Measurements from ENCODE around the gene CRACR2B.

CRACR2B gene

DNA sequence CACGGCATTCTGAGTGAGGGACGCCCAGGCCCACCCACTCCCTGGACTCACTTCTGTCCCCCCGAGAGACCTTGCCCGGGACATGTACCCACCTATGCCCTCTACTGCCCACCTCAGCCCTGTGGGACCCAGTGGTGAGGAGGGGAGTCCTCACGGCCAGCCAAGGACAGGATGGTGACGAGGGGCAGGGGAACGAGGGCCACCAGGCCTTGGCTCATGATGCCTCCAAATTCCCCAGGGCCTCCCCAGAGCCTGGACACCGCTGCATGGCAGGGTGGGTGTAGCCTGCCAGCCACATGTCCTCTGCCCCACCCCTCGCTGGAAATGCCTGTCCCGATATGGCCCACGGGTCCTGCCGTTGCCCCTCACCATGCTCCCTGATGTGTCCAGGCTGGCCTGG lies 41.1 kb downstream of the CRACR2B start:
- H3K79me2 ChIP-seq (ENCODE audit: control insufficient read depth, low read length), result no peaks in the 10 kb centered on the region
- H3K27ac ChIP-seq (ENCODE audit: low read depth, low read length), result no peak overlapping the region
- H3K4me3 ChIP-seq (ENCODE audit: low read length), result no peak overlapping the region
- H4K20me1 ChIP-seq (ENCODE audit: control insufficient read depth, insufficient read depth, low read depth, low read length), result no peaks in the 10 kb centered on the region; the same call in 1 of the 2 replicates
- H3K9me2 ChIP-seq (replicated peaks; ENCODE audit: control insufficient read depth, low read length), result no peaks in the 10 kb centered on the region
- no peak overlapping the region for H3K4me2 ChIP-seq (ENCODE audit: low read length)
- no peaks in the 10 kb centered on the region for H3K9me3 ChIP-seq (ENCODE audit: control insufficient read depth, insufficient read depth, low read length)
- H3F3A ChIP-seq (ENCODE audit: control insufficient read depth, insufficient read depth), result no peaks in the 10 kb centered on the region
- TF ChIP-seq, protein P1, sequence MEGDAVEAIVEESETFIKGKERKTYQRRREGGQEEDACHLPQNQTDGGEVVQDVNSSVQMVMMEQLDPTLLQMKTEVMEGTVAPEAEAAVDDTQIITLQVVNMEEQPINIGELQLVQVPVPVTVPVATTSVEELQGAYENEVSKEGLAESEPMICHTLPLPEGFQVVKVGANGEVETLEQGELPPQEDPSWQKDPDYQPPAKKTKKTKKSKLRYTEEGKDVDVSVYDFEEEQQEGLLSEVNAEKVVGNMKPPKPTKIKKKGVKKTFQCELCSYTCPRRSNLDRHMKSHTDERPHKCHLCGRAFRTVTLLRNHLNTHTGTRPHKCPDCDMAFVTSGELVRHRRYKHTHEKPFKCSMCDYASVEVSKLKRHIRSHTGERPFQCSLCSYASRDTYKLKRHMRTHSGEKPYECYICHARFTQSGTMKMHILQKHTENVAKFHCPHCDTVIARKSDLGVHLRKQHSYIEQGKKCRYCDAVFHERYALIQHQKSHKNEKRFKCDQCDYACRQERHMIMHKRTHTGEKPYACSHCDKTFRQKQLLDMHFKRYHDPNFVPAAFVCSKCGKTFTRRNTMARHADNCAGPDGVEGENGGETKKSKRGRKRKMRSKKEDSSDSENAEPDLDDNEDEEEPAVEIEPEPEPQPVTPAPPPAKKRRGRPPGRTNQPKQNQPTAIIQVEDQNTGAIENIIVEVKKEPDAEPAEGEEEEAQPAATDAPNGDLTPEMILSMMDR (IDR thresholded peaks at IDR 0.05; ENCODE audit: low read depth, low read length, poor library complexity, severe bottlenecking), result no peak
- no peak for TF ChIP-seq EZH2phosphoT487 (IDR thresholded peaks at IDR 0.05; ENCODE audit: borderline replicate concordance, low read length)
- H3K4me1 ChIP-seq (ENCODE audit: control insufficient read depth, low read length), result no peaks in the 10 kb centered on the region
- H3K36me3 ChIP-seq (ENCODE audit: control insufficient read depth, low read length), result no peaks in the 10 kb centered on the region
- no peaks in the 10 kb centered on the region for H3K27me3 ChIP-seq (ENCODE audit: control insufficient read depth, low read length)

DNA sequence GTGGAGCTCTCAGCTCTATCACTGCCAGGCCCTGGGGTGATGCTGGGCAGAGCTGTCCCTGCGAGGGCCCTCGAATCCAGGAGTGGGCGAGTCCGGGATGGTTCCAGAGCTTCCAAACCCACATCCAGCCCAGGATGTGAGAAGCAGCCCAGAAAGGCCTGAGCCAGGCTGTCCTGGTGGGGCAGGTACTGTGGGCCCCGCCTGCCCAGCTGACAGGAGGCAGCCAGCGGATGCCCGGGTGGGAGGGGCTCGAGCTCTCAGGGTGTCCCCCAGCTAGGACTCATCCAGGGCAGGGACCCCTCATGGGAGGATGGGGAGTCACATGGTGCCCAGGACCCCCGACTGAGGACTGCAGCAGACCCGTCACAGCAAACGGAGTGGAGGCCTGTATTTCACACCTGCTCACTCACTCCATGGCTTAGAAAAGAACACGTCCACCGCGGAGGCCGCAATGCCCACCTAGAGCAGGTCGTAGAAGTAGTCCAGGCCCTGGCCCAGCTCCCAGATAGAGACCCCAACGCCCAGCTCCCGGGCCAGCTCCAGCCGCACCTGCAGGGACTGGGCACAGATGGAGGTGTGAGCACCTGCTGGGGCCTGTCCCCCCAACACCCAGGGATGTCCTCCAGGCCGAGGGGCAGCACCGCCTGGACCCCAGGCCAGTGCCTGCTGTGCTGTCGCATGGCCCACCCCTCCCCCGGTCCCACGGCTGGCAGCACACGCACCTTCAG lies 41.8 kb downstream of the CRACR2B start:
- Histone ChIP-seq H3K9me3 (ENCODE audit: control insufficient read depth, insufficient read depth, low read length) (no peaks in the 10 kb centered on the region), H3K36me3 (ENCODE audit: control insufficient read depth, low read length) (no peaks in the 10 kb centered on the region), H3K27me3 (ENCODE audit: control insufficient read depth, low read length) (no peaks in the 10 kb centered on the region), H3K79me2 (ENCODE audit: control insufficient read depth, low read length) (no peaks in the 10 kb centered on the region), H3K4me2 (ENCODE audit: low read length) (no peak overlapping the region), H3K27ac (ENCODE audit: low read depth, low read length) (no peak overlapping the region), H4K20me1 (ENCODE audit: control insufficient read depth, insufficient read depth, low read depth, low read length) (no peaks in the 10 kb centered on the region; the same call in 1 of the 2 replicates), H3F3A (ENCODE audit: control insufficient read depth, insufficient read depth) (no peaks in the 10 kb centered on the region), H3K4me1 (ENCODE audit: control insufficient read depth, low read length) (no peaks in the 10 kb centered on the region), H3K9me2 (replicated peaks; ENCODE audit: control insufficient read depth, low read length) (no peaks in the 10 kb centered on the region), H3K4me3 (ENCODE audit: low read length) (no peak overlapping the region)
- TF ChIP-seq EZH2phosphoT487 (IDR thresholded peaks at IDR 0.05; ENCODE audit: borderline replicate concordance, low read length), result no peak
- TF ChIP-seq, protein P1 (IDR thresholded peaks at IDR 0.05; ENCODE audit: low read depth, low read length, poor library complexity, severe bottlenecking), result no peak

DNA sequence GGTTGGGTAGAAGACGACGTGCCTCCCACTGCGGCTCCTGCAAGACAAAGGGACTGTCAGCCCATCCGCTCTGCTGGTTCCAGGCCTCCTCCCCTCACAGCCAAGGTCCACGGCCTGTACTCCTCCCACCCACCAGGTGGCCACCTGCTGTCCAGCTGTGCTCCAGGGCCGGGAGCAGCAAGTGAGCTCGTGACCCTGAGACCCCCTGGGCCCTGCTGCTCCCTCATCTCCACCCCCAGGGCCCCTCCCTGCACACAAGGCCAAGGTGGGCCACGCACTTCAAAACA lies 42.4 kb downstream of the CRACR2B start:
- no peak overlapping the region for H3K4me3 ChIP-seq (ENCODE audit: low read length)

More for the DNA sequence above, 42.4 kb downstream of the CRACR2B start:
- H4K20me1 ChIP-seq (ENCODE audit: control insufficient read depth, insufficient read depth, low read depth, low read length), result no peaks in the 10 kb centered on the region; the same call in 1 of the 2 replicates
- H3K27ac ChIP-seq (ENCODE audit: low read depth, low read length), result no peak overlapping the region
- TF ChIP-seq, protein P1 (IDR thresholded peaks at IDR 0.05; ENCODE audit: low read depth, low read length, poor library complexity, severe bottlenecking), result no peak
- TF ChIP-seq EZH2phosphoT487 (IDR thresholded peaks at IDR 0.05; ENCODE audit: borderline replicate concordance, low read length), result no peak
- H3K27me3 ChIP-seq (ENCODE audit: control insufficient read depth, low read length), result no peaks in the 10 kb centered on the region
- H3K79me2 ChIP-seq (ENCODE audit: control insufficient read depth, low read length), result no peaks in the 10 kb centered on the region
- no peaks in the 10 kb centered on the region for H3K9me3 ChIP-seq (ENCODE audit: control insufficient read depth, insufficient read depth, low read length)
- H3K9me2 ChIP-seq (replicated peaks; ENCODE audit: control insufficient read depth, low read length), result no peaks in the 10 kb centered on the region
- H3K4me1 ChIP-seq (ENCODE audit: control insufficient read depth, low read length), result no peaks in the 10 kb centered on the region
- no peaks in the 10 kb centered on the region for H3F3A ChIP-seq (ENCODE audit: control insufficient read depth, insufficient read depth)
- H3K36me3 ChIP-seq (ENCODE audit: control insufficient read depth, low read length), result no peaks in the 10 kb centered on the region
- H3K4me2 ChIP-seq (ENCODE audit: low read length), result no peak overlapping the region

All from DOHH2 (cell line).